GM19035 (cell line): Measurements from ENCODE around the gene ZNRF2.

Experiments
- ATAC-seq: cut with Tn5 transposase; IDR thresholded peaks from one replicate; pipeline ENCODE4 v1.9.1; 2021; ENCODE audit not compliant: unreplicated experiment

Gene ZNRF2

GRCh38 chr7:30284298-30285066, at the start of gene ZNRF2:
Gene ZNRF2, plus strand, starts transcription at chr7:30284597. Its CDS starts 761 bp downstream, at chr7:30285358.
- ATAC-seq, result peak; percentile 81

GRCh38 chr7:30237271-30237695, 47.1 kb upstream of the ZNRF2 start:
- no peak for ATAC-seq

- ATAC-seq, result peak; percentile 77
Measured at GRCh38 chr7:30238721-30239441, 45.5 kb upstream of the ZNRF2 start.

- no peak for ATAC-seq
Measured at GRCh38 chr7:30240106-30240800, 44.1 kb upstream of the ZNRF2 start.

GRCh38 chr7:30241767-30242166, 42.6 kb upstream of the ZNRF2 start:
- no peak for ATAC-seq

- ATAC-seq, result no peak
Measured at GRCh38 chr7:30244340-30244739, 40.1 kb upstream of the ZNRF2 start.

GRCh38 chr7:30245913-30246312, 38.5 kb upstream of the ZNRF2 start:
- ATAC-seq, result no peak

GRCh38 chr7:30246392-30246791, 38.0 kb upstream of the ZNRF2 start:
- no peak for ATAC-seq

- ATAC-seq, result no peak
Measured at GRCh38 chr7:30247541-30248401, 36.6 kb upstream of the ZNRF2 start.

GRCh38 chr7:30249316-30249715, 35.1 kb upstream of the ZNRF2 start:
- ATAC-seq, result no peak

- no peak for ATAC-seq
Measured at GRCh38 chr7:30249986-30250774, 34.2 kb upstream of the ZNRF2 start.

GRCh38 chr7:30251708-30252329, 32.6 kb upstream of the ZNRF2 start:
- ATAC-seq, result no peak

GRCh38 chr7:30252885-30253795, 31.3 kb upstream of the ZNRF2 start:
- no peak for ATAC-seq

GRCh38 chr7:30253796-30254165, 30.6 kb upstream of the ZNRF2 start:
- no peak for ATAC-seq

GRCh38 chr7:30254248-30254647, 30.1 kb upstream of the ZNRF2 start:
- ATAC-seq, result no peak

- no peak for ATAC-seq
Measured at GRCh38 chr7:30254717-30255063, 29.7 kb upstream of the ZNRF2 start.

- ATAC-seq, result no peak
Measured at GRCh38 chr7:30255064-30255769, 29.2 kb upstream of the ZNRF2 start.

- ATAC-seq, result no peak
Measured at GRCh38 chr7:30256349-30256858, 28.0 kb upstream of the ZNRF2 start.
